Measurements from ENCODE around the gene ZMAT3.

- TF ChIP-seq CTCF (IDR thresholded peaks at IDR 0.05): no peak
- no peak for TF ChIP-seq ZFX (IDR thresholded peaks at IDR 0.05; ENCODE audit: borderline replicate concordance)
These were observed 34.3 kb downstream of the ZMAT3 start for GRCh38 chr3:179037351-179037750.
